C4-2B (cell line): ENCODE data around the gene STAC2.

Experiments used
- H3K27ac ChIP-seq: fragments of 450-650 bp; 2 replicates; pipeline ENCODE4 v1.5.1; 2017
- CTCF ChIP-seq: fragments of 450-650 bp; conservative IDR thresholded peaks from 2 replicates; pipeline ENCODE4 v1.5.1; 2017; ENCODE audit warnings: mild to moderate bottlenecking
- ZFX ChIP-seq: fragments of 450-650 bp; IDR thresholded peaks from 2 replicates; pipeline ENCODE4 v1.6.1; 2017

STAC2 gene

GRCh38 chr17:39191750-39192510 lies 33.8 kb downstream of the STAC2 start:
- no peak overlapping the region for H3K27ac ChIP-seq

GRCh38 chr17:39187152-39187830 lies 38.5 kb downstream of the STAC2 start:
- H3K27ac ChIP-seq = no peak overlapping the region
- TF ChIP-seq CTCF (no peak), ZFX (no peak)

More at GRCh38 chr17:39191750-39192510, 33.8 kb downstream of the STAC2 start:
- TF ChIP-seq ZFX (no peak), CTCF (no peak)

GRCh38 chr17:39186481-39187002 lies 39.2 kb downstream of the STAC2 start:
- TF ChIP-seq ZFX = no peak
- no peak for TF ChIP-seq CTCF
- H3K27ac ChIP-seq = no peak overlapping the region

GRCh38 chr17:39183720-39184119 lies 42.0 kb downstream of the STAC2 start:
- no peak for TF ChIP-seq CTCF
- TF ChIP-seq ZFX = no peak
- H3K27ac ChIP-seq = no peak overlapping the region

- no peak for TF ChIP-seq CTCF
- TF ChIP-seq ZFX = no peak
These were observed 42.7 kb downstream of the STAC2 start for GRCh38 chr17:39183045-39183444.

GRCh38 chr17:39181303-39181702 lies 44.4 kb downstream of the STAC2 start:
- no peak overlapping the region for H3K27ac ChIP-seq
- no peak for TF ChIP-seq ZFX
- no peak for TF ChIP-seq CTCF

More at GRCh38 chr17:39183045-39183444, 42.7 kb downstream of the STAC2 start:
- no peak overlapping the region for H3K27ac ChIP-seq

GRCh38 chr17:39178536-39178935 lies 47.2 kb downstream of the STAC2 start:
- TF ChIP-seq ZFX (no peak), CTCF (no peak)

More at GRCh38 chr17:39178536-39178935, 47.2 kb downstream of the STAC2 start:
- no peak overlapping the region for H3K27ac ChIP-seq
